ENCODE results near the gene PDE4D. TPM values are rescaled to one million over a fixed set of nuclear protein-coding genes. Genes with fewer than 3 reads are reported as not detected.

PDE4D gene
- polyA plus RNA-seq, 4 donors: 19.4 to 35.9 (median 23.1) TPM

DNA sequence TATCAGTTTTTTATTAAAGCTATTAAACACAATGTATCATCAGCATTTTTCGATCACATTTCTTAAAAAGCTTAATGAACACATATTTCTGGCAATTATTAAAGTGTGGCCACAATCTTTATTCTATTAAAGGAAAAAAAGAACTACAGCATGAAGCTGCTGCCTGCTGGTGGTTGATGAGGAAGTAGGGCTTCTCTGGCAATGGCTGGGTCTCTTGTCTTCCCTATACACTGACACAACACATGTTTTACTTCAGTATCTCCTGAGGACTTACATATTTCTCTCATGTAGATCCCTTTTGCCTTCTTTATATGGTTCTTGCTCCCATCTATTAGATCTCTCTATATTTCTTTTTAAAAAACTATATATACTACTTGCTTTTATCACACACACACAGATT is 719.9 kb downstream of the PDE4D start:
- DNase-seq (ENCODE audit: low read depth in 4 of 4, low spot score in 2 of 4): no peak

DNA sequence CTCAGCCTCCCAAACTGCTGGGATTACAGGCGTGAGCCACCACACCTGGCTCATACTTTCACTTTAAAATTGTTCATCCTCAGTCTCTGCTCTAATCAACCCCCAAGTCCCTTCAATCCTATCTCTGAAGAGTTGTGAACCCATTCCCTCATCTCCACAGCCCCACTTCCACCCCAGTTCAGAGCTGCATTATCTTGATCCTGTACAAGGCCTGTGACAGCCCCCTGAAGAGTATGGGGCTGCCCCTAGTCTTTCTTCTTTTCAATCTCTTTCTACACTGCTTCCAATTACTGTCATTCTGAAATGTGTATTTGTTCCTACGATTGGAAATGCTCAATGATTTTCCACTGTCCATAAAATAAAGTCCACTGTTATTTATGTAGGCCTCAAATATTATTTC is 722.4 kb downstream of the PDE4D start:
- no peak for DNase-seq (ENCODE audit: low read depth in 4 of 4, low spot score in 2 of 4)

DNA sequence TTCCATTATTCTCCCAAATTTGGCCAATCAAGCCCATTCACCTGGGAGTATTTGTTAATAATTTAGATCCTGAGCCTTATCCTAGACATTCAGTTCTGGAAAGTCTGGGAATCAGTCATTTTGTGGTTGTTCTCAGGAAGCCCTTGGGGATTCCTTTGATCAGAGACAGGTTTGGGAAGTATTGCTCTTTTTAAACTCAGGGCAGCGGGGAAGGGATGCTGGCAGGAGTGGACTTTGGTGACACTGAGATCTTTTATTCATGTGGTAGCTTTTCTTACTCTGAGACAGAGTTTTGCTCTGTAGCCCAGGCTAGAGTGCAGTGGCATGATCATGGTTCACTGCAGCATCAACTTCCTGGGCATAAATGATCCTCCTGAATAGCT is 723.8 kb downstream of the PDE4D start:
- no peak for DNase-seq (ENCODE audit: low read depth in 4 of 4, low spot score in 2 of 4)

DNA sequence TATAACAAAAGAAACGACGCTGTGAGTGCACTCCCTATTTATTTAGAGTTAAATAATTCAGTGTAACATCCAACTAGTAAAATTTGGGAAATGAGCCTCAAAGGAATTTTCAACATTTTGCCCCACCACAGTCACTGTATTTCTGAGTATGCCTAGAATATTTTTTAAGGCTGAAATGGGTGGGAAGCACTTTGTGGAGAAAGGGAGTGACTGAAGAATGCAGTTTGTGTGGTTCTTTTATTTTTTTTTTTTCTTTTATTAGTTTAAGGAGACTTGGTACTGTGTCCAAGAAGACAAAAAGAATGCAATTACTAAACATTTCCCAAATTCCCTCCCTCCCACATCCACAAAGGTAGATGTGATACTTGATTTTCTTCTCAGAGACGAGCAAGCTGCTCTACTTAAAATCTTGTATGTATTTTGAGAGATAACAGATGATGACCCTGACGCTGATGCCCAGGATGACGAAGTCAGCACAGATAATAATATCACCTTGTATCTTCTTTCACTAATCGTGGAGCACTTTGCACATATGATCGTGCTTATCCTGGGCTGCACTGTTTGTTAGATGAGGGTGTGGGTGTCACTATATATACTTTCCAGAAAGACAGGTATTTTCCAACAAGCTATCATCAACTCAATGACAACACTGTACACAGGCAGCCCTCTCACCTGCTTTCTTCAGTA is 724.3 kb downstream of the PDE4D start:
- DNase-seq (ENCODE audit: low read depth in 4 of 4, low spot score in 2 of 4): no peak

DNA sequence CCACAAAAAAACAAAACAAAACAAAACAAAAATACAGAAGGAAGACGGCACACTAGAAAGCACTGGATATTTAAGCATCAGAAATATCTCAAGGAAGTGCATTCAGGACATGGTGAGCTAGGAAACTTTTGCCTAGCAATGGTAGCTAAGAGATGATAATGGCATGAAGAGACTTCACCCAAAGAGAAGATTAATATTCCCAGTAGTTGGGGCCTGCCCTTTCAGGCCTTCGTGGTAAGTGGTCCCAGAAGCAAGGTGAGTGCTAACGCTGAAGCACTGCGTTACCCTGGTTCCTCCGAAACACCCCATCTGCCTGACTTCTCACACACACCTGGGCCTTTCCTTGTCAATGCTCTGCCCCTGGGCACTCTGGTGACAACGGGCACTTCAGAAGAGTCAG is 725.5 kb downstream of the PDE4D start:
- DNase-seq (ENCODE audit: low read depth in 4 of 4, low spot score in 2 of 4): no peak

DNA sequence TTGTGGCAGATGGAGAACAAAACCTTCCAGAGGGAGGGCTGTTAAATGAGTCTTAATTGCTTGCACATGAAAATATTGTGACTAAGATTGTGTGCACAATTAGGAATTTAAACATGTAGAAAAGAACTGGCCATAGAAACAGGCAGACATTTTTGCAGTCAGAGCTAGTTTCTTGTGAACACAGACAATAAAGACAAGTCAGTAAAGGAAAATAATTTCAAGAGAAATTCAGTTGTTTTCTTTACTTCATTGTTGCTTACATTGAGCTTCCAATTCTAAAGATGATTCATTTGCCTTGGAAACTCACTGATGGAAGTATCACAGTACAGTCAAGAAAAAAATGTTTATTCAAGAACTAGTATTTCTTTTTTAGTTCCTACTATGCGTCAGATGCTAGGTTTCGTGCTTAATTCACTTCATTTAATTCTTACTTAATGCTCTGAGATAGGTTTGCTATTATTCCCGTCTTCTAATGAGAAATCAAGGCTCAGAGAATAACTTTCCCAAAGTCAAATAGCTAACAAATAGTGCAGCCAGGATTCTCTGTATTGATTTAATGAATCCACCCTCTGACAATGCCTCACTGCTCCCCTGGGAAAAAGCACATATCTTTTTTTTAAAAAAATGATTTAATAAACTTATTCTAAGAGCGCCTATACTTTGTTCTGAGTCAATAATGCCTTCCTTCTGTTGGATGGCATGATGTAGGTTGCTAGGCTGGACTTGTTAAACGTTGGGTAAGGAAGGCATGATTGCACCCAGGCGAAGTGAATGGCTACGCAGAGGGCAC is 729.3 kb downstream of the PDE4D start:
- DNase-seq (ENCODE audit: low read depth in 4 of 4, low spot score in 2 of 4): no peak

DNA sequence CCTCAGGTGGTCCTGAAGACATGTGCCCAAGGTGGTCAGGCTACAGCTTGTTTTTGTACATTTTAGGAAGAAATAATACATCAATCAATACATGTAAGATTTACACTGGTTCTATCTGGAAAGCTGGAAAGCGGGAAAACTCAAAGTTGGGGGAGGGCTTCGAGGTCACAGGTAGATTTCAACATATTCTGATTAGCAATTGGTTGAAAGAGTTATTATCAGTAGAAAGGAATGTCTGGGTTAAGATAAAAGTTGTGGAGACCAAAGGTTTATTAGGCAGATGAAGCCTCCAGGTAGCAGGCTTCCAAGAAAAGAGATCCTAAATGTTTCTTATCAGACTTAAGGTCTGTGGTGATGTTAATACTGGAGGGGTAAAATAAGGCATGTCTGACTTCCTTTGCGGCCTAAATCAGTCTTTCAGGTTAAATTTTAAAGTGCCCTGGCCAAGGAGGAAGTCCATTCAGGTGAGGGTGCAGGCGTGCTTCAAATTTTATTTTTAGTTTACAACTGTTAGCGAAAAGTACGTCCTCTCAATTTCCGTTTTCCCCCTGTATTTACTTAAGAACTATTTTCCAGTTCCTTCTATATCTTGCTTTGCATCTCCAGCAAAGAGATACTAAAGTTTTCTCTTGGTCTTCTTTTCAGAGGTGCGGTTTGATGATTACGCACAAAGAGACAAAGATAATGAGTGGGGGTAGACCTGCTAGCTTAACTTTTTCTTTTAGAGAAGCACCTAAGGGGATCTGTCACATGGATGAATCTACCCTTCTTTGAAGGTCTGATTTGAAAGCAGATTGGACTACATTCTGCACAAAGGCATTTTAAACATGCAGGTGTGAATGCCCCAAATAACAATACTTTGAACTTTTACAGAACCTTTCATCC is 732.1 kb downstream of the PDE4D start:
- DNase-seq (ENCODE audit: low read depth in 4 of 4, low spot score in 2 of 4): no peak

DNA sequence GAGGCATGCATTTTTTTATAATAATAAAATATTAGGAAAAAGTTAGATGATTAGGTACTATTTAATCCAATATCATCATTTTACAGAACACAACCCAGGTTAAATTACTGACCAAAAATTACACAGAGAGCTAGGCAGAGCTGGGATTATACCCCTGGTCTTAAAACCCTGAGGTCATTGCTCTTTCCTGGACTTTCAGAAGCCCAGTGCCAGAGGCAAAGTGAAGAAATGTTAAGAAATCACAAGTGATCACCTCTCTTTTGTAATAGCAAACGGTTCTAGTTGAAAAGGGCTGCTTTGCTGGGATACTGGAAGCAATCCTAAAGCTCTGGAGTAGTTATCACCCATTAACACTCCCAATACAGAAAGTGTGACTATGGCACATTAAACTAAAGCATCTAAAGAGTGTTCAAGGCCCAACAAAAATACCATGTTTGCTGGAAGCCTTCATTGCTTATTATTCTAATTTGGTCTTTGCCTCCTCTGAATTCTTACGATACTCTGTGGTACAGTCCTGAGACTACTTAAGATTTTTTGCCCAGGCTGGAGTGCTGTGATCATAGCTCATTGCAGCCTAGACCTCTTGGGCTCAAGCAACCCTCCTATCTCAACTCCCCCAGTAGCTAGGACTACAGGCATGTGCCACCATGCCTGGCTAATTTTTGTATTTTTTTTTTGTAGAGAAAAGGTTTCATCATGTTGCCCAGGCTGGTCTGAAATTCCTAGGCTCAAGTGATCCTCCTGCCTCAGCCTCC is 734.7 kb downstream of the PDE4D start:
- DNase-seq (ENCODE audit: low read depth in 4 of 4, low spot score in 2 of 4): no peak

DNA sequence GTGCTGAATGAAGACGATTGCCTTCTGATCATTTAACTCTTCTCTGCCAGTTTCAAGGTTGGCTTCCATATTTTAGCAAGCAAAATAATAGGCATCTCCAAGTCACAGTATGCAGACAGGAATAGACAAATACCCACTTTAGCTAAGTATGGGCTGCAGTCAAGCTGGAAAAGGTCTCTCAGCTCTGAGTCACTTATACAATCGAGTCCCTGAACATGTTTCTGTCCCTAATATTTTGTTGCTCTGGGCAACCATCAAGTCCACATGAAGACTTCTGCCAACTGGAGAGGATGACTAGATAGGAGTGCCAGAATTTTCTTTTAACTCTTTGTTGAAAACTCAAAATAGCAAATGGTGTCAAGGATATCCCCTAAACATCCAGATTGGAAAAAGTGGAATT is 735.4 kb downstream of the PDE4D start:
- DNase-seq (ENCODE audit: low read depth in 4 of 4, low spot score in 2 of 4): no peak

DNA sequence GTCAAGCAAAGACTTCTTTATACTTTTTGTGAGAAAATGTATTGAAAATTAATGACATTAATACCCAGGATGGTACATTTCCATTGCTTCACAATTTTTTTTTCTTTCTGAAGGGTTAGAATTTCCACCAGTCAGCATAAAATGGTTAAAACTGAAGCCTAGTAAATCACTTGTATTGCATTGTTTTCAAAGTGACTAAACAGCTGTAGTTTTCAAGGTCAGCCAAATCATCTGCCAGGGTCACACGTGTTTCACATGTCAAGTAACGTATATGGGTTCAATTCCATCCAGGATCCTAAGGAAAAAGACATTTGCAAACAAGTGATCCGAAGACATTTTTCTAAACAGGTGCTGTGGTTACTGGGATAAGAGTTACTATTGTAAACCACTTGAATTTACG is 736.5 kb downstream of the PDE4D start:
- DNase-seq (ENCODE audit: low read depth in 4 of 4, low spot score in 2 of 4): no peak

DNA sequence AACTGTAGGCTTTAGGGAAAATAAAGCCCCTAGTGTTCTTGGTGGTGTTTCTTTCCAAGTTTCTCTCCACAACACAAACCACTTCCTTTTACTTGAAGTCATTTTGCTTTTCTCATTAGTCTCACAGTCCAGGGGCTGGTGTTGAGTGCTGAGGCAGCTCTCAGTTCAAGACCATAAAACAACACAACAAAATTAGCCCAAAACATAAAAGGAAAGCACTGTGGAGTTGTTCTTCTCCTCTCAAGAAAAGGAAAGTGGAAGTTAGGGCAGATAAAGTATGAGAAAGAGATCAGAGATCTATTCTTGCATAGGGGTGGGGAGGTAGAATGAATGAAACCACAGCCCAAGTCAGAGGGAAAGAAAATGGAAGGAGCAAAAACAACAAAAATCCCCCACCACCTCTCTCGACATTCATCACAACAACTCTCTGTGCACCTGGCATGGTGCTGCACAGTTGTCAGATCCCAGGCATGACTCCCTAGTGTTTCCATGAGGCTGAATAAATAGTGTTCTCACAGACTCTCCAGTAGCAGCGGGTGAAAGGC is 740.8 kb downstream of the PDE4D start:
- DNase-seq (ENCODE audit: low read depth in 4 of 4, low spot score in 2 of 4): no peak

DNA sequence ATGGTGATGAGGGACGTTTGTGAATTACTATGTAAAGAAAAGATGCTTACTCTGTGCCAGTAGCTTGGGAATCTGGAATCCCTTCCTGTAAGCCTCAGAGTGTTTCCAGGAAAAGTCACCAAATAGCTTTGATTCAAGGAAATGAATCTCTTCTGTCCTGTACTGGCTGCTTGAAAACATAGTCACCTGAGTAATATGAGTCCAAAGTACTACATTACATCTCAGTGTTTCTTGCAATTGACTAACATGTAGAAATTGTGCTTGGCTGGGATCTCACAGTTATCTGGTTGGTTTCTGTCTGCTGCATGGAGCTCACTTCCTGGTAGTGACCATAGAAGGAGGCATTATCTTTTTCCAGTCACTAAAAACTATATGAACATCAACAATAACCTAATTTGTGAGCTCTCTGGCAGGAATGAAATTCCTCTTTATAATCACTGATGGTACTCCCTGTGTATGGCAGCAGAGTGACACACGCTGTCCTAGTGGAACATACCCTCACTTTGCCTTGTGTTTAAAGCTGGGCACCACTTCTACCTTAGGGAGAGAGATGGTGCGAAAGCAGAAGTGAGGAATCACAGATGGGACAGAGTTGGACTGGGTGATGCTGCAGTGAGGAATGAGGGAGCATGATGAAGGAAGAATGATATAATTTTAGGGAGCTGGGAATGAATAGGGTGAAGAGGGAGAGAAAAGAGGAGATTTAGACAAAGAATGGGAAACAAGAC is 742.2 kb downstream of the PDE4D start:
- no peak for DNase-seq (ENCODE audit: low read depth in 4 of 4, low spot score in 2 of 4)

DNA sequence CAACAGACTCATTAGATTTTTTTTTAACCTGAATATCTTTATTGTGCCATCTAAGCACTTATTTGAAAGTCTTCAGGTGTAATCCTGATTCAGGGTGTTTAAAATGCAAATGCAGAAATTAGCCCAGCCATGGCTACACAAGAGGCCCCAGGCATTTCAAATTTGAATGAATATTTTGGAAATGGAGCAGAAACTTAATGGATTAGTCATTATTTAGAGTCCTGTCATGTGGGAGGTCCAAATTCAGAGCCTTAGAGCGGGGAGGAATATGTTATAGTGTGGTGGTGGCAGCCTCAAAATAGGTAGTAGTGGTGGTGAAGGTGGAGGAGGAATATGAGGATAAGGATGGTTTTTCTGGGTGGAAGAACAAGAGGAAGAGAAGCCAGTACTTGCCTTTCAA is 743.7 kb downstream of the PDE4D start:
- DNase-seq (ENCODE audit: low read depth in 4 of 4, low spot score in 2 of 4): no peak

DNA sequence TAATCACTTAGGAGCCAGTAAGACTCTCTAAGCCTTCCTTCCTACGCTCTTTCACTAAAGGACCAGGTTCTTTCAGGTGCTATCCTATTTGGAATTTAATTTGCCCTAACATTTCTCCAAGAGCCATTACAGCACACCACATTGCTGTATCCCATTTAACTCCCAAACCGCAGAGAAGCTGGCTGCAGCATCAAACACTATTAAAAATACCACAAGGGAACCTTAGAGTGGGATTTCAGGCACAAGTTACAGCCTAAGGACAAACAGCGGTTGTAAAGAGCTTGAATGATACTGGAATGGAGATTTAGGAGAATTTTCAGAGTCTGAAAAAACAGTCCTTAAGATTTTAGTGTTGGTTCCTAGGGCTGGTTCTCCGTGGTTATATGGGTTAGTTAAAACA is 744.3 kb downstream of the PDE4D start:
- DNase-seq (ENCODE audit: low read depth in 4 of 4, low spot score in 2 of 4): no peak

DNA sequence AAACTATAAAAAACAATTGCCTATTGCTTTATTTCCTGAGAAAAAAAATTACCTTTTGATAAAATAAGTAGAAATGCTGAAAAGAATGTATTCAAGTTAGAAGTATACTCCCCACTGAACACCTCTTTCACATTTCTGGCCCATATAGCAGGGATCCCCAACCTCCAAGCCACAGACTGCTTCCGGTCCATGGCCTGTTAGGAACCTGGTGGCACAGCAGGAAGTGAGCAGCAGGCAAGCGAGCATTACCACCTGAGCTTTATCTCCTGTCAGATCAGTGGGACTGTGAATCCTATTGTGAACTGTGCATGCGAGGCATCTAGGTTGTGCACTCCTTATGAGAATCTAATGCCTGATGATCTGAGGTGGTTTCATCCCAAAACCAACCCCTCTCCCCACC is 746.8 kb downstream of the PDE4D start:
- DNase-seq (ENCODE audit: low read depth in 4 of 4, low spot score in 2 of 4): no peak

DNA sequence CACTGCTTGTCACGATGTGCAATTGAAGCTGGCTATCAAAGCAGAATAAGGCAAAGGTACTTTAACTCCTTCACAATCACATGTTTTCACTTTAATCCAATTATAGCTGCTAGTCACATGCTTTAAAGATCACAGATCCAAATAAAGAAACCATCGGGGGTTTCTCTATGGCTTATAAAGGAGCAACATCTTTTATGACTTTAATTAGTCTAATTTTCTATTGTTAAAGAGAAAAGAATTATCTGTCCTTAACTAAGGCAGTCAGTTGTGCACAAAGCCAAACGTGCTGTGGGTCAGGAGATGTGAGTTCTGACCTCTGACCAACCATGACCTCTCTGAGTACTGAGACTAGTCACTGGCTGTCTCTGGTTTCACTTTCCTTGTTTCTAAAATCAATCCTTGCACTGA is 749.6 kb downstream of the PDE4D start:
- no peak for DNase-seq (ENCODE audit: low read depth in 4 of 4, low spot score in 2 of 4)

DNA sequence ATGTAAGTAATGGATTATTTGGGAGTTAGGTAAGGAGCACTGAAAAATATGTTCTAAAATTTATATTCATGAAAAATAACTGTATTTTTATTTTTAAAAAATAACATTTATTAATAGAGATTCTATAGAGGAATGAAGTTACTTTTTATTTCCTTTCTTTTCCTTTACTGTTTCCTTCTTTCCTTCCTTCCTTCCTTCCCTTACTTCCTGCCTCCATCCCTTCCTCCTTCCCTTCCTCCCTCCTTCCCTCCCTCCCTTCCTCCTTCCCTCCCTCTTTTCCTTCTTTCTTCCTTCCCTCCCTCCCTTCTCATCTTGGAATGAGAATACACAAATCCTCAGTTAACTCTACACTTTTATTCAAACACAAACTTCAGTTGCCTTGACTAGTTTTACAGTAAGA is 750.6 kb downstream of the PDE4D start:
- no peak for DNase-seq (ENCODE audit: low read depth in 4 of 4, low spot score in 2 of 4)

DNA sequence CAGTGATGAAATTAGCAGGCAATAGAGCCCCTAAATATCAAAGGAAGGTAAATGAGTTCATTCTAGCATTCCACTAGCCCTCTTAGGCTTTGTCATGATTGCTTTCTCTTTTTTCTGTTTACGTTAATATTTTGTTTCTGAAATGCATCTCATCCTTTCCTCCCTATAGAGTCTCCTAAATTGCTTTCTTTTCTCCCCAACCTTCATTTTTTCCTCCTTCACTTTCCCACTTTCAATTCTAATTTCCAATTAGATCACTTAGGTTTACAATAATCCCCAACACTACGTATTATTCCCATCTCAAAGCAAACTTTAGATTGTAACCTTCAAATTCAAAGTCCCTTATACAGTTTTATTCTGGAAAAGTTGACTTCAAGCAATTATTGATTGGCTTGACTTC is 751.4 kb downstream of the PDE4D start:
- DNase-seq (ENCODE audit: low read depth in 4 of 4, low spot score in 2 of 4): no peak

DNA sequence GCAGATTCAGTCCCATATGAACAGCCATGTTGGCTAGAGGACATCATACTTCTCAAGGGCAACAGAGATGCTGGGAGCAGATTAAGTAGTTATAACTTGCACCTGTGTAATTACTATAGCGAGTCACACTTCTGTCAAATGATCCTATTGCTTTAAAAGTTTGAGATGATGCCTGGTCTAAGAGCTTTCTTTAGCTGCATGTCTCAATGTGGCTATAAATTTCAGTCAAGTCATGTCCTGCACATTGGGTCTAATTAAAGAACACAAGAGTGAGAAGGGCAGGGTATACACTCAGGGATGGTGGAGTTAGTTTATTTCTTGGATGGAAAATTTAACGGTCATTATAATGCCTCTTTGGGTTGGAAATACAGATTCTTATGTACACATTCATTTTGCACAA is 753.4 kb downstream of the PDE4D start:
- DNase-seq (ENCODE audit: low read depth in 4 of 4, low spot score in 2 of 4): no peak

DNA sequence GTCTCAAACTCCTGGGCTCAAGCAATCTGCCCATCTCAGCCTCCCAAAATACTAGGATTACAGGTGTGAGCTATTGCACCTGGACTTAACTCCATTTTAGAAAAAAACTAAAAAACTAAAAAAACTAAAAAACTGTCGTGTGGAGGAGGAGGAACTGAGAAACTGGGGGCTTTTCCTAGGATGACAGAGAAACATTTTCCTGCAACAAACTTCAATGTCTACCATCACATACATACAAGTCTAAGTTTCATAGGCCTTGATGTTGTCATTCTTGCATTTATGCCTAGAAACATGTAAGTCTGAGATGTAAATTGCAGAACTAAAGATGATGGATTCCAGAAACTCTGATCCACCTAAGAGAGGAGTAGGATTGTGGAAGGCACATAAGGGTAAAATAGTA is 753.8 kb downstream of the PDE4D start:
- no peak for DNase-seq (ENCODE audit: low read depth in 4 of 4, low spot score in 2 of 4)

Measured in left renal cortex interstitium (tissue), 4 donors.